Mucosa of rectum (tissue), 2 donors: Measurements from ENCODE around the gene POLR1G.

Experiments used
- H3K27ac ChIP-seq, 2 donors: one replicate each; pipeline ENCODE4 v1.7.0; 2013; ENCODE audit warnings: inconsistent platforms in 2 of 2, low read depth in 2 of 2, low read length in 2 of 2
- H3K27me3 ChIP-seq, 2 donors: one replicate each; pipeline ENCODE4 v1.7.0; 2013; ENCODE audit warnings: low read length in 2 of 2; ENCODE audit not compliant: control insufficient read depth in 2 of 2, insufficient read depth in 2 of 2
- H3K36me3 ChIP-seq, 2 donors: one replicate each; pipeline ENCODE4 v1.7.0; 2013; ENCODE audit warnings: low read length in 2 of 2; ENCODE audit not compliant: control insufficient read depth in 2 of 2, insufficient read depth in 2 of 2
- H3K4me1 ChIP-seq, 2 donors: one replicate each; pipeline ENCODE4 v1.7.0; 2013; ENCODE audit warnings: low read length in 2 of 2, mild to moderate bottlenecking in 1 of 2; ENCODE audit not compliant: control insufficient read depth in 2 of 2, insufficient read depth in 2 of 2
- H3K4me3 ChIP-seq, 2 donors: one replicate each; pipeline ENCODE4 v1.7.0; 2013; ENCODE audit warnings: low read length in 2 of 2
- H3K9ac ChIP-seq, 2 donors: one replicate each; pipeline ENCODE4 v1.7.0; 2013; ENCODE audit warnings: low read length in 2 of 2, low read depth in 1 of 2, mild to moderate bottlenecking in 1 of 2
- H3K9me3 ChIP-seq, 2 donors: one replicate each; pipeline ENCODE4 v1.7.0; 2013; ENCODE audit warnings: low read length in 2 of 2; ENCODE audit not compliant: control insufficient read depth in 2 of 2
- donor health status: healthy.
- donor health status: Normal muscosa, but diverticular disease.

Gene POLR1G

GRCh38 chr19:45419396-45419795, 13.0 kb downstream of the POLR1G start:
- Histone ChIP-seq H3K36me3 (peaks cover 7 to 22% of the 10 kb centered on the region in 2 donors), H3K4me3 (no peak overlapping the region)

DNA sequence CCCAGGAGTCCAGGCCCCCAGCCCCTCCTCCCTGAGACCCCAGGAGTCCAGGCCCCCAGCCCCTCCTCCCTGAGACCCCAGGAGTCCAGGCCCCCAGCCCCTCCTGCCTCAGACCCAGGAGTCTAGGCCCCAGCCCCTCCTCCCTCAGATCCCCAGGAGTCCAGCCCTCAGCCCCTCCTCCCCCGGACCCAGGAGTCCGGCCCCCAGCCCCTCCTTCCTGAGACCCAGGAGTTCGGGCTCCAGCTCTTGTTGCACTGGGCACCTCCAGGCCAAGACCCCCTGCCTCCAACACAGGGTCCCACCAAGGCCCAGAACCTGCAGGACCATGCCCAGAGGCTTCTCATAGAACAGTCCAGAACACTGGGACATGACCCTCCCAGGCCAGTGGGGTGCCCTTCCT, 13.5 kb downstream of the POLR1G start:
- H3K9me3 ChIP-seq, result no peaks in the 10 kb centered on the region
- peaks cover 4 to 18% of the 10 kb centered on the region in 2 donors for H3K36me3 ChIP-seq
- H3K27me3 ChIP-seq, result no peaks in the 10 kb centered on the region
- peak overlapping the region in 1 of 2 donors; percentile 52 for H3K27ac ChIP-seq
- H3K4me1 ChIP-seq, result peaks cover 22 to 23% of the 10 kb centered on the region in 2 donors
- no peak overlapping the region for H3K4me3 ChIP-seq
- H3K9ac ChIP-seq, result no peak overlapping the region

More at GRCh38 chr19:45419396-45419795, 13.0 kb downstream of the POLR1G start:
- Histone ChIP-seq H3K27me3 (no peaks in the 10 kb centered on the region), H3K27ac (peak overlapping the region in 1 of 2 donors; percentile 52), H3K9me3 (no peaks in the 10 kb centered on the region), H3K4me1 (peaks cover 18 to 19% of the 10 kb centered on the region in 2 donors), H3K9ac (no peak overlapping the region)

DNA sequence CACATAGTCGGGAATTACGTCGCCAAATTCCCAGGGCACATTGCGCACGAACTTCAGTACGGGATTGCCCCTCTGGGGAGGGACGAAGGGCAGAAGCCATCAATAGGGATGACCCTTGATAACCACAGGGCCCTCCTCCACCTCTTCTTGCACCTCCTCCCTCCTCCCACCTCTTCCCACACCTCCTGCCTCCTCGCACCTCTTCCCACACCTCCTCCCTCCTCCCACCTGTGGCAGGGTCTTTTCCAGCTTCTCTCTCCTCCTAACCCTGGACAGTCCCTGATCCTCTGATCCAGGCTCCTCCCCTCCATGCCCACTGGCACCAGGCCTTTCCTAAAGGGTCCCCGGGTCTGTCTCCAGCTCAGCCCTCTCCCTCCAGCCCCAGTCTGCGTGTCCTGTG, 13.9 kb downstream of the POLR1G start:
- H3K27me3 ChIP-seq, result no peaks in the 10 kb centered on the region
- no peak overlapping the region for H3K27ac ChIP-seq
- H3K9ac ChIP-seq, result no peak overlapping the region
- no peaks in the 10 kb centered on the region for H3K9me3 ChIP-seq
- H3K4me1 ChIP-seq, result peaks cover 22 to 23% of the 10 kb centered on the region in 2 donors
- peaks cover 4 to 18% of the 10 kb centered on the region in 2 donors for H3K36me3 ChIP-seq
- H3K4me3 ChIP-seq, result no peak overlapping the region

GRCh38 chr19:45420871-45421270, 14.4 kb downstream of the POLR1G start:
- Histone ChIP-seq H3K27me3 (no peaks in the 10 kb centered on the region), H3K4me1 (peaks cover 22 to 23% of the 10 kb centered on the region in 2 donors), H3K36me3 (peaks cover 4 to 18% of the 10 kb centered on the region in 2 donors), H3K27ac (no peak overlapping the region), H3K9me3 (no peaks in the 10 kb centered on the region), H3K9ac (no peak overlapping the region), H3K4me3 (no peak overlapping the region)

DNA sequence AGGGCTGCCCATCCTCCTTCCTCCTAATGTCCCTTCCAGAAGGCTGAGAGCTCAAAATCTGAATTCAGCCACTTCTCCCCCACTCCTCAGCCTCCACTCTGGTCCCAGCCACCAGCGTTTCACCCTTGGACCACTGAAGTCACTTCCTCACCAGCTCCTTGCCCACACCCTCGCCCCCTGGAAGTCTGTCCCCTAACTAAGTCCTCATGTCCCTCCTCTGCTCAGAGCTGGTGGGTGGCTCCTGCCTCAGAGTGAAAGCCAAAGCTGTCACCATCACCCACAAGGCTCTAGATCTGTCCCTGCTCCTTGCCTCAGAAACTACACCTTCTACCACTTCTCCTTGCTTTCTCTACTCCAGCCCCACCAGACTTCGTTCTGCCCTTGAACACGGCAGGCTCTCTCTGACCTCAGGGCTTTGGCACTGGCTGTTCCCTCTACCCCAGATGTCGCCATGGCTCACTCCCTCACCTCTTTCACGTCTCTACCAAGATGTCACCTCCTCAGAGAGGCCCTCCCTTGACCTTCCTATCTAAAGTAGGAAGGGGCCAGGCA, 15.6 kb downstream of the POLR1G start:
- Histone ChIP-seq H3K36me3 (peaks cover 4 to 15% of the 10 kb centered on the region in 2 donors), H3K9me3 (no peaks in the 10 kb centered on the region), H3K4me3 (no peak overlapping the region), H3K9ac (no peak overlapping the region), H3K27me3 (no peaks in the 10 kb centered on the region), H3K27ac (no peak overlapping the region), H3K4me1 (peaks cover 22 to 23% of the 10 kb centered on the region in 2 donors)

GRCh38 chr19:45423033-45423588, 16.7 kb downstream of the POLR1G start:
- Histone ChIP-seq H3K4me3 (peak overlapping the region; percentile 76 to 85), H3K27me3 (no peaks in the 10 kb centered on the region), H3K4me1 (peaks cover 22 to 23% of the 10 kb centered on the region in 2 donors), H3K36me3 (peaks cover 0 to 13% of the 10 kb centered on the region in 2 donors), H3K27ac (peak overlapping the region; percentile 85 to 94), H3K9ac (peak overlapping the region; percentile 74 to 80), H3K9me3 (no peaks in the 10 kb centered on the region)

DNA sequence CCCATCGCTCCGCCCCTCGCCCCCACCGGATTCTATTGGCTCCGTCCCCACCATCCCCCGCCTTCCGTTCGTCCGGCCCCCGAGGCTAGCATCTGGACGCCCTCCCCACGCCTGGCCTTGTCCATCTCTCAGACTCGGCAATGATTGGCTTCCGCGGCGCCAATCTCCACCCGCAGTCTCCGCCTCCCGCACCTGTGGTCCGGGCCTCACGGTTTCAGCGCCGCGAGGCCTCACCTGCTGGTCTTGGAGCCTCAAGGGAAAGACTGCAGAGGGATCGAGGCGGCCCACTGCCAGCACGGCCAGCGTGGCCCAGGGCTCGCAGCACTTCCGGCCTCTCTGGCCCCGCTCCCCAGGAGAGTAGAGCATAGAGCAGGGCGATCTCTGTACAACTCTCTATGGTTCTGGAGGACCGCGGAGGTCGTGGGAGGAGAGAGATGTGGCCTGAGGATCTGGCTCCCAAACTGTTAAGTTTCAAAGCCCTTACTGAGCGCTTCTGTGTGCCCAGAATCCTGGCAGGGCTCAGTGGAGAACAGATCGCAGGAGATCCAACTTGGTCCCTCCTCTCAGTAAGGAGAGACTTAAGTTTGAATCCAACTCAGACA, 17.2 kb downstream of the POLR1G start, which contains the start of gene ERCC1:
ERCC1 (minus strand) TSS at position 329 of the 602 bp plus-strand sequence. CDS start 543 bp downstream, outside the sequence.
- peaks cover 22 to 23% of the 10 kb centered on the region in 2 donors for H3K4me1 ChIP-seq
- no peaks in the 10 kb centered on the region for H3K9me3 ChIP-seq
- peak within 1 kb of the TSS; percentile 85 to 94 for H3K27ac ChIP-seq
- peaks cover 0 to 13% of the 10 kb centered on the region in 2 donors for H3K36me3 ChIP-seq
- peaks cover 0 to 4% of the 10 kb centered on the region in 2 donors for H3K27me3 ChIP-seq
- peak within 1 kb of the TSS; percentile 80 to 94 for H3K9ac ChIP-seq
- peak within 1 kb of the TSS; percentile 76 to 85 for H3K4me3 ChIP-seq

DNA sequence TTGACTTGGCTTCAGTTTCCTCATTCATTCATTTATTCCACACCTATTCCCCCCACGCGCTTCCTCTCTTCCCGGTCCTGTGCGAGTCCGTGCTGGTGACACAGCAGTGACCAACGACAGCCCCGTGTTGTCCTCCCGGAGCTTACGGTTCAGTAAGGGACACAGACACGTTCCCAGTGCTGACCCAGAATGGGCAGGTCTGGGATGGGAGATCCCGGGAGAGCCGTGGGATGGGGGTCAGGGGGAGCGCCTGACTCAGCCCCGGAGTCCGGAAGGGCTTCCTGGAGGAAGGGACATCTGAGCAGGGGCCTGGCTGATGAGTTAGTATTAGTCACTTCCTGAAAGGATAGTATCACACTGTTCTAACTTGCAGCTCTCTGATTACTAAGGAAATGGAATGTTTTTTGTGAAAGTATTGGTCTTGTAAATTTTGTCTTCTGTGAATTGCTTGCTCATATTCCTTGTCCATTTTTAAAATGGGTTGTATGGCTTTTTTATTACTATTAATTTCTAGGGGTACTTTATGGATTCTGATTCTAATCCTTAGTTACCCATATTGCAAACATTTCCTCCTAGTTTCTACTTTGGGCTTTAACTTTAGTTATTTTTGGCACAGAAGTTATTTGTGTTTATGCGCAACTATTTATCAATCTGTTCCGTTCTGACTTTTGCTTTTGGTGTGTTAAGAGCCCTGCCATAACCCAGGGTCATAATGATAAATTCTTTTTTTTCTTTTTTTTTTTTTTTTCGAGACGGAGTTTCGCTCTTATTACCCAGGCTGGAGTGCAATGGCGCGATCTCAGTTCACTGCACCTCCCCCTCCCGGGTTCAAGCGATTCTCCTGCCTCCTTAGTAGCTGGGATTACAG, 18.0 kb downstream of the POLR1G start:
- Histone ChIP-seq H3K9me3 (no peaks in the 10 kb centered on the region), H3K4me1 (peaks cover 16 to 23% of the 10 kb centered on the region in 2 donors), H3K27ac (peak overlapping the region; percentile 85 to 94), H3K9ac (peak overlapping the region; percentile 80 to 94), H3K4me3 (peak overlapping the region; percentile 76 to 85), H3K36me3 (peaks cover 0 to 7% of the 10 kb centered on the region in 2 donors), H3K27me3 (peaks cover 2 to 4% of the 10 kb centered on the region in 2 donors)

DNA sequence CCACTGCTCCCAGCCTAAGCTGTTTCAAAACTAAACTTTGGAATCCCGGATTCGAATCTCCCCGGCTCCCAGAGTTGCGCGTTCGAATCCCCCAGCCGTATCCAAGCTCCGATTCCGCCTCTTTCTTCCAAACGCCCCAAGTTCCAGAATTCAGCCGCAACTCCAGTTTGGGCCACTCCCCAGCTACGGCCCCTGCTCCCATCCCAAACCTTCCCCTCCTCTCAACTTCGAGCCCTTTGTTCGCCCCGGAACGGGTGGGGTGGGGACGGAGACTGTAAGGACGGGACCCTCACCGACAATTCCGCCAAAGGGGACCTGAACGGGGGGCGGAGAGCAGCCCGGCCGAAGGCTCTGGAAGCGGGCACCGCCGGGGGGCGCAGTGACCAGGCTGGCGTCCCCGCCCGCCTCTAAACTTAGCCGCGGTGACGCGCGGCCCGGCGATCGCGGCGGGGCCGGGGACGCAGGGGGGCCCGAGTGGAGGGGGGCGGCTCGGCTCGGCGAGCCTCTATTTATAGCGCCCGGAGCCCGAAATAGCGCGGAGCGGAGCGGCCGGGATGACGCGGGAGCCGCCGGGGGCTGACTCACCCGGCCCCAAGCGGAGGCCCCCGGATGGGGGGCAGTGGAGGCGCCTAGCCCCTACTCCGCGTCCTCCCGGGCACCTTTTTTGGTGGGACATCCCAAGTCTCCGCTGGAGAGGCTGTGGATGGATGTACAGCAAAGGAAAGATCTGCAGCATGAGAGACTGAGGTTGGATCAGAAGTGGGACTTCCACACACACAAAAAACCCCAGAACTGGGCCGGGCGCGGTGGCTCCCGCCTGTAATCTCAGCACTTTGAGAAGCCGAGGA, 22.2 kb downstream of the POLR1G start:
- H3K4me1 ChIP-seq, result peaks cover 9 to 10% of the 10 kb centered on the region in 2 donors
- peak overlapping the region in 1 of 2 donors; percentile 43 for H3K27ac ChIP-seq
- H3K9ac ChIP-seq, result peak overlapping the region in 1 of 2 donors; percentile 54
- no peaks in the 10 kb centered on the region for H3K9me3 ChIP-seq
- peaks cover 2 to 4% of the 10 kb centered on the region in 2 donors for H3K27me3 ChIP-seq
- H3K36me3 ChIP-seq, result no peaks in the 10 kb centered on the region
- peak overlapping the region; percentile 53 to 62 for H3K4me3 ChIP-seq
